ES-I3 (cell line): ENCODE results near the gene CLDN7.

Experiments
- H3K36me3 ChIP-seq: 2 replicates; pipeline ENCODE4 v1.6.1; 2013; ENCODE audit warnings: mild to moderate bottlenecking, low read length, control low read depth, moderate library complexity; ENCODE audit not compliant: insufficient read depth
- H3K4me1 ChIP-seq: 2 replicates; pipeline ENCODE4 v1.6.1; 2013; ENCODE audit warnings: mild to moderate bottlenecking, control low read depth, low read length; ENCODE audit not compliant: insufficient read depth
- H3K9ac ChIP-seq: 2 replicates; pipeline ENCODE4 v1.6.1; 2013; ENCODE audit warnings: low read depth, mild to moderate bottlenecking, low read length, moderate library complexity
- H3K9me3 ChIP-seq: 2 replicates; pipeline ENCODE4 v1.6.1; 2013; ENCODE audit warnings: mild to moderate bottlenecking, low read length, moderate library complexity; ENCODE audit not compliant: control insufficient read depth, insufficient read depth

CLDN7 gene

GRCh38 chr17:7262192-7262934 lies at the start of gene CLDN7:
CLDN7 (minus strand) TSS chr17:7262478; CDS start chr17:7262043, 435 bp downstream.
- H3K9ac ChIP-seq, result peak within 1 kb of the TSS; percentile 94
- H3K4me1 ChIP-seq, result peaks cover 13% of the 10 kb centered on the region; the same call in 1 of the 2 replicates
- H3K9me3 ChIP-seq, result no peaks in the 10 kb centered on the region
- peaks cover 10% of the 10 kb centered on the region; the same call in 1 of the 2 replicates for H3K36me3 ChIP-seq

GRCh38 chr17:7311110-7311705 lies 48.9 kb upstream of the CLDN7 start:
- H3K9ac ChIP-seq, result no peak overlapping the region
- peaks cover 27% of the 10 kb centered on the region for H3K36me3 ChIP-seq
- H3K9me3 ChIP-seq, result no peaks in the 10 kb centered on the region
- peaks cover 5% of the 10 kb centered on the region for H3K4me1 ChIP-seq

GRCh38 chr17:7309628-7310027 lies 47.4 kb upstream of the CLDN7 start:
- Histone ChIP-seq H3K36me3 (peaks cover 27% of the 10 kb centered on the region), H3K4me1 (peaks cover 5% of the 10 kb centered on the region), H3K9me3 (no peaks in the 10 kb centered on the region), H3K9ac (no peak overlapping the region)

GRCh38 chr17:7308625-7309433 lies 46.6 kb upstream of the CLDN7 start:
- H3K9ac ChIP-seq, result peak overlapping the region; percentile 98
- H3K9me3 ChIP-seq, result no peaks in the 10 kb centered on the region
- peaks cover 5% of the 10 kb centered on the region for H3K4me1 ChIP-seq
- peaks cover 27% of the 10 kb centered on the region for H3K36me3 ChIP-seq

- Histone ChIP-seq H3K36me3 (peaks cover 27% of the 10 kb centered on the region), H3K4me1 (peaks cover 5% of the 10 kb centered on the region; the same call in 1 of the 2 replicates), H3K9ac (peak overlapping the region; percentile 98), H3K9me3 (no peaks in the 10 kb centered on the region)
Measured at GRCh38 chr17:7307686-7308624, 45.7 kb upstream of the CLDN7 start.

- no peaks in the 10 kb centered on the region for H3K9me3 ChIP-seq
- H3K36me3 ChIP-seq, result peaks cover 23% of the 10 kb centered on the region
- H3K4me1 ChIP-seq, result peaks cover 5% of the 10 kb centered on the region; the same call in 1 of the 2 replicates
- H3K9ac ChIP-seq, result peak within 1 kb of the TSS; percentile 98
Measured at GRCh38 chr17:7306911-7307685, 44.8 kb upstream of the CLDN7 start, which contains the start of gene EIF5A. EIF5A (plus strand) TSS chr17:7307628; CDS start chr17:7309636, 2,008 bp downstream.

- H3K9ac ChIP-seq, result no peak overlapping the region
- no peaks in the 10 kb centered on the region for H3K9me3 ChIP-seq
- H3K4me1 ChIP-seq, result peaks cover 2% of the 10 kb centered on the region; the same call in 1 of the 2 replicates
- no peaks in the 10 kb centered on the region for H3K36me3 ChIP-seq
Measured at GRCh38 chr17:7304179-7304578, 41.9 kb upstream of the CLDN7 start.

GRCh38 chr17:7296189-7296861 lies 34.0 kb upstream of the CLDN7 start:
- no peaks in the 10 kb centered on the region for H3K9me3 ChIP-seq
- no peaks in the 10 kb centered on the region for H3K36me3 ChIP-seq
- H3K9ac ChIP-seq, result peak overlapping the region; percentile 7; the same call in 1 of the 2 replicates
- peaks cover 18% of the 10 kb centered on the region for H3K4me1 ChIP-seq

- Histone ChIP-seq H3K4me1 (peaks cover 18% of the 10 kb centered on the region), H3K9me3 (no peaks in the 10 kb centered on the region), H3K36me3 (no peaks in the 10 kb centered on the region), H3K9ac (peak overlapping the region; percentile 56; the same call in 1 of the 2 replicates)
Measured at GRCh38 chr17:7295230-7296180, 33.2 kb upstream of the CLDN7 start.

- Histone ChIP-seq H3K9me3 (no peaks in the 10 kb centered on the region), H3K9ac (peak within 1 kb of the TSS; percentile 56), H3K4me1 (peaks cover 18% of the 10 kb centered on the region), H3K36me3 (no peaks in the 10 kb centered on the region)
Measured at GRCh38 chr17:7294614-7295153, 32.4 kb upstream of the CLDN7 start, which contains the start of gene YBX2. YBX2 (minus strand) TSS chr17:7294639; CDS start chr17:7294500, 139 bp downstream.

GRCh38 chr17:7293816-7294613 lies 31.7 kb upstream of the CLDN7 start:
- Histone ChIP-seq H3K9ac (peak overlapping the region; percentile 46; the same call in 1 of the 2 replicates), H3K9me3 (no peaks in the 10 kb centered on the region), H3K36me3 (no peaks in the 10 kb centered on the region), H3K4me1 (peaks cover 18% of the 10 kb centered on the region)
